ENCODE data around the gene FBLL1. TPM values are rescaled to one million over a fixed set of nuclear protein-coding genes. Genes with fewer than 3 reads are reported as not detected.
"Not testable (repeated sequence)": the region's sequence is repeated elsewhere in the genome, so short reads cannot be mapped to it uniquely, and the experiment has no call there.

Gene FBLL1
- total RNA-seq, 1 experiment from 2014 or later, result 7.5 TPM

- TF ChIP-seq REST (IDR thresholded peaks at IDR 0.05; ENCODE audit: insufficient read depth in 1 of 2, low read depth in 2 of 2, low read length in 1 of 2), result no peak
- TF ChIP-seq POLR2AphosphoS5 (IDR thresholded peaks at IDR 0.05; ENCODE audit: low read depth, low read length), result no peak
- TF ChIP-seq CTCF (IDR thresholded peaks at IDR 0.05), result no peak
- TF ChIP-seq SIN3A (IDR thresholded peaks at IDR 0.05; ENCODE audit: borderline replicate concordance, insufficient read depth, low read depth, low read length), result no peak
- TF ChIP-seq TCF7L2 (IDR thresholded peaks at IDR 0.05; ENCODE audit: low read depth, low read length), result no peak
- Histone ChIP-seq H3K36me3 (ENCODE audit: control insufficient read depth, insufficient read depth, low read length) (peaks cover 6% of the 10 kb centered on the region; the same call in 1 of the 2 replicates), H3K4me3 (ENCODE audit: low read depth in 2 of 2, low read length in 2 of 2) (no peak overlapping the region), H3K9me3 (ENCODE audit: control insufficient read depth, insufficient read depth, low read depth, low read length) (no peaks in the 10 kb centered on the region), H3K27me3 (ENCODE audit: control insufficient read depth, insufficient read depth, low read length) (no peaks in the 10 kb centered on the region), H3K4me1 (ENCODE audit: control insufficient read depth, insufficient read depth, low read length) (peaks cover 3% of the 10 kb centered on the region; the same call in 1 of the 2 replicates), H3K27ac (ENCODE audit: low read length) (no peak overlapping the region)
- ATAC-seq, result no peak
- BruUV-seq (replicated peaks), result no TSS peak
- intact Hi-C loops (cut with micrococcal nuclease; ENCODE audit: unreplicated experiment) (no loop called here), in situ Hi-C loops (cut with HindIII; ENCODE audit: low pct_unique_long_range_greater_than_20kb, low sequenced_read_pairs) (no loop called here)
- ChIA-PET CTCF (no interaction called here), POLR2A (no interaction called here)
- DNase-seq (ENCODE audit: low read depth, low spot score), result no peak
These were observed 41.6 kb downstream of the FBLL1 start for GRCh38 chr5:168570490-168571328.

GRCh38 chr5:168573663-168574062 lies 44.6 kb downstream of the FBLL1 start:
- in situ Hi-C loops (cut with HindIII; ENCODE audit: low pct_unique_long_range_greater_than_20kb, low sequenced_read_pairs); H3K9me3 ChIP-seq (ENCODE audit: control insufficient read depth, insufficient read depth, low read depth, low read length); ATAC-seq; CTCF ChIA-PET; DNase-seq (ENCODE audit: low read depth, low spot score); BruUV-seq (replicated peaks); H3K4me3 ChIP-seq (ENCODE audit: low read depth in 2 of 2, low read length in 2 of 2); intact Hi-C loops (cut with micrococcal nuclease; ENCODE audit: unreplicated experiment); H3K27me3 ChIP-seq (ENCODE audit: control insufficient read depth, insufficient read depth, low read length); H3K27ac ChIP-seq (ENCODE audit: low read length); H3K36me3 ChIP-seq (ENCODE audit: control insufficient read depth, insufficient read depth, low read length): not testable (repeated sequence)
- POLR2A ChIA-PET, result interaction anchor here (0.6 kb wide), 1 partner anchor 34 kb away, joined by 3 read pairs; no protein-coding TSS in a partner anchor
- peaks cover 11% of the 10 kb centered on the region for H3K4me1 ChIP-seq (ENCODE audit: control insufficient read depth, insufficient read depth, low read length)

GRCh38 chr5:168574156-168574555 lies 45.1 kb downstream of the FBLL1 start:
- in situ Hi-C loops (cut with HindIII; ENCODE audit: low pct_unique_long_range_greater_than_20kb, low sequenced_read_pairs); H3K27me3 ChIP-seq (ENCODE audit: control insufficient read depth, insufficient read depth, low read length); ATAC-seq; BruUV-seq (replicated peaks); H3K9me3 ChIP-seq (ENCODE audit: control insufficient read depth, insufficient read depth, low read depth, low read length); H3K4me3 ChIP-seq (ENCODE audit: low read depth in 2 of 2, low read length in 2 of 2); CTCF ChIA-PET; H3K27ac ChIP-seq (ENCODE audit: low read length); H3K36me3 ChIP-seq (ENCODE audit: control insufficient read depth, insufficient read depth, low read length); intact Hi-C loops (cut with micrococcal nuclease; ENCODE audit: unreplicated experiment); DNase-seq (ENCODE audit: low read depth, low spot score): not testable (repeated sequence)
- H3K4me1 ChIP-seq (ENCODE audit: control insufficient read depth, insufficient read depth, low read length), result peaks cover 11% of the 10 kb centered on the region
- POLR2A ChIA-PET, result interaction anchor here (0.6 kb wide), 1 partner anchor 35 kb away, joined by 3 read pairs; no protein-coding TSS in a partner anchor

Data from Panc1 (cell line).